ENCODE data around the gene RAP2A.

GRCh38 chr13:97426695-97427094 lies 7.3 kb upstream of the RAP2A start:
- TF ChIP-seq CTCF (IDR thresholded peaks at IDR 0.05) (no peak), POLR2AphosphoS5 (IDR thresholded peaks at IDR 0.05) (no peak)

Measured in prostate gland (tissue), 2 donors.